Measurements from ENCODE around the gene WDR88.
"Not testable (repeated sequence)": the region's sequence is repeated elsewhere in the genome, so short reads cannot be mapped to it uniquely, and the experiment has no call there.

WDR88 gene, protein sequence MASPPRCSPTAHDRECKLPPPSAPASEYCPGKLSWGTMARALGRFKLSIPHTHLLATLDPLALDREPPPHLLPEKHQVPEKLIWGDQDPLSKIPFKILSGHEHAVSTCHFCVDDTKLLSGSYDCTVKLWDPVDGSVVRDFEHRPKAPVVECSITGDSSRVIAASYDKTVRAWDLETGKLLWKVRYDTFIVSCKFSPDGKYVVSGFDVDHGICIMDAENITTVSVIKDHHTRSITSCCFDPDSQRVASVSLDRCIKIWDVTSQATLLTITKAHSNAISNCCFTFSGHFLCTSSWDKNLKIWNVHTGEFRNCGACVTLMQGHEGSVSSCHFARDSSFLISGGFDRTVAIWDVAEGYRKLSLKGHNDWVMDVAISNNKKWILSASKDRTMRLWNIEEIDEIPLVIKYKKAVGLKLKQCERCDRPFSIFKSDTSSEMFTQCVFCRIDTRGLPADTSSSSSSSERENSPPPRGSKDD

DNA sequence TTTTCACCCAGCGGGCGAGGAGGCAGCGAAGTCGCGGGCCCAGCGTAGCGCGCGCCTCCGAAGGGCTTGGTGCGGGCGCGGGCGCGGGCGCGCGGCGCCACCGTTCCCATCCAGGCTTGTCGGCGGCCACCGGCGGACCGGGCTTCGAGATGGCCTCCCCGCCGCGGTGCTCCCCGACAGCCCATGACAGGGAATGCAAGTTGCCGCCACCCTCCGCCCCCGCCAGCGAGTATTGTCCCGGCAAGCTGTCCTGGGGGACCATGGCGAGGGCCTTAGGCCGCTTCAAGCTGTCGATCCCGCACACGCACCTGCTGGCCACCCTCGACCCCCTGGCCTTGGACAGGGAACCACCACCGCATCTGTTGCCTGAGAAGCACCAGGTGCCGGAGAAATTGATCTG is at the start of gene WDR88:
WDR88 (plus strand) TSS at position 94 of the 400 bp plus-strand sequence; CDS start at position 150, 56 bp downstream.
- DNase-seq, result no peak

DNA sequence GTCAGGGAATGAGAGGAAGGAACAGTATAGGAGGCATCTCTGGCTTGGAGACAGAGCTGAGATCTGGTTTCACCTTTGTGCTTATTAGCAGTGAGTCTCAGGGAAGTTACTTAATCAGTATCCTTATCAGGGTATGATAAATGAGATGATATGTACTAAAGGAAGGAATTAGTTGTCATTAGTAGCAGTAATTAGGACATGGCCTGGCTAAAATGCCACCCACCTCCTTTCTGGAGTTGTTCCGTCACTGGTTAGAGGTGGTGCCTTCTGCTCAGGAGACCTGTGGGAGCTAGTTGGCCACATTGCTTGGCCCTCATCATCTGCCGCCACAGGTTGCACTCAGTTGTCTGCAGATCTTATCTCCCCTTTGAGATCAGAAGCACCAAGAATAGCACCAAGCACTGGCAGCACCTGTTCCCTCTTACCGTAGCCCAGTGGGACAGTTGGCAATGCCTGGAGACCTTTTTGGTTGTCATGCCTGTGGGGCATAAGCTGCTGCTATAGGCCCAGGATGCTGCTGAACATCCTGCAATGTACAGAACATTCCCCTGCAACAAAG is 46.3 kb upstream of the WDR88 start:
- no peak for DNase-seq

DNA sequence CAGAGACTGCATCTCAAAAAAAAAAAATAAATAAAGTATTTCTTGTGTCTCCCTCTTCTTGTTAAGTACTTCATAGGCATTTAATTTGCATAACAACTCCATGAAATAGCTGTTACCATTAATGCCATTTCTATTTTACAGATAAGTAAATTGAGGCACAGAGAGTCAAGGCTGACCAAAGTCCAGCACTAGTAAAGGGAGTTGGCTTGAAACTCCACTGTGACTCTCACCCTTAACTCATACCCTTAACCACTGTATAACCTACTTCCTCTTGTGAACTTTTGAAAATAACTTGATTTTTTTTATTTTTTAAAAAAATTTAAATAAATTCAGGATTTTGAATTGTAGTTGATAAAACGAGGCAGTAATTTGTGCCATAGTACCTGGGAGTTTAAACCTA is 45.0 kb upstream of the WDR88 start:
- DNase-seq, result no peak

DNA sequence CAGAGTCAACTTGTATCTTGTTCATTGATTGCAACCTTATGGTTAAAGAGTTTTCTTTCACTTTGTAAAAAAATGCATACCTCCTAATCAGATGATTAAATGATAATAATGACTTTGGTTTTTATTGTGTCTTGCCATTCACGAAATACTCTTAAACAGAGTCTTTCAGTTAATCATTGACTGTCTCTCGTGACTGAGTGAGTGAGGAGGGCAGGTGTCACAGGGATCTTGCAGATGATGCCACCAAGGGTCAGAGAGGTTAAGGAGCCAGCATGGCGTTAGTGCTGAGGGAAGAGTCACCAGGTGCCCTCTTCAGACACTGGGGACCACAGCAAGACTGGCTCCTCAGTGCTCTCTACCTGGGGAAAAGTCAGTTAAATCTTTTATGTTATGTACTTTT is 42.9 kb upstream of the WDR88 start:
- no peak for DNase-seq

DNA sequence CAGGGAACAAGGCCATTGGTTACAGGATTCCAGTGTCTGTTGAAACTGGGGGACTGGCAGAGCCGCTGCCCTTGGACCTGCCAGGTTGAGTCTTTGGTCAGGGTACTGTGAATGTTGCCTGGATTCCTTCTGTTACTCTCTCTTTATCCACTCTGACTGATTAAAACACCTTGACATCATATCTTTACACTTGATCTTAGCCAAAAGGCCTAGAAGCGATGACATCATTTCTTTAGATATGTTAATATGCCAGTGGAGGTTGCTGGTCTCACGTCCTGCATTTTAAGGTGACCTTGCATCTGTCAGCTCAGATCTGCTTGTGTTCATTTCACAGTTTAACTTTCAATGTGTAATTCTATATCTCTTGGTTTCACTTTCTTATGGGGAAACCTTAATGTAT is 41.7 kb upstream of the WDR88 start:
- no peak for DNase-seq

DNA sequence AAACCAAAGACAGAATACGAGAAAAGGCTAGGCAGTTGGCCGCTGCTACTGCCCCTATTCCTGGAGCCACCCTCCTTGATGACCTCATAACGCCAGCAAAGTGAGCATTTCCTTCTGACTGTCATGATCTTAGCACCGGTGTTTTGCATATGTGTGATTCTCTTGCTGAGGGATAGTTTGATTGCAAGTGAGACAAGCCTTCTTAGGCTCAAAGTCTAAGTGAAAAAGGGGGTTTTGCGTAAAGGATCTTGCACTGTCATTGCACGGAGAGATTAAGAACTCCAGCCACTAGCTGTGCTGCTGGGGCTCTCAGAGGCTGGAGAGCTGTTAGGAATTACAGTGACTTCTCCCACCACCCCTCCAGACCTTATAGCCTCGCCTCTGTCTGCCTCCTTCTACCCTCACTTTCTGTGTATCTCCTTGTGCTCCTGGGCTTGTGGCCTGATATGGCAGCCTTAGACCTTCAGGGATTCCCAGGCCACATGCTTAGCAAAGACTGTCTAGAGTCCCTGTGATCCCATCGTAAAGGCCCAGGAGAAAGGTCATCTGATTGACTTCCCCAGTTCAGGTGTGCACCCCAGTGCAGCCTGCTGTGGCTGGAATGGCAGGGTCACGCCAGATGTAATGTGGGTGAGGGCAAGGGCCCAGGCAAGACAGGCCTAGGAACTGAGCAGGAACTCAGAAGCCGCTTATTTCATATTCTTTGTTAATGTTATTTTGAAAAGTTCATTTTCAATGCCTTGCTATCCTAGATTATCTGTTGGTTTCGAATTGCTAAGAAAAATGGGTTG is 38.3 kb upstream of the WDR88 start:
- DNase-seq, result no peak

DNA sequence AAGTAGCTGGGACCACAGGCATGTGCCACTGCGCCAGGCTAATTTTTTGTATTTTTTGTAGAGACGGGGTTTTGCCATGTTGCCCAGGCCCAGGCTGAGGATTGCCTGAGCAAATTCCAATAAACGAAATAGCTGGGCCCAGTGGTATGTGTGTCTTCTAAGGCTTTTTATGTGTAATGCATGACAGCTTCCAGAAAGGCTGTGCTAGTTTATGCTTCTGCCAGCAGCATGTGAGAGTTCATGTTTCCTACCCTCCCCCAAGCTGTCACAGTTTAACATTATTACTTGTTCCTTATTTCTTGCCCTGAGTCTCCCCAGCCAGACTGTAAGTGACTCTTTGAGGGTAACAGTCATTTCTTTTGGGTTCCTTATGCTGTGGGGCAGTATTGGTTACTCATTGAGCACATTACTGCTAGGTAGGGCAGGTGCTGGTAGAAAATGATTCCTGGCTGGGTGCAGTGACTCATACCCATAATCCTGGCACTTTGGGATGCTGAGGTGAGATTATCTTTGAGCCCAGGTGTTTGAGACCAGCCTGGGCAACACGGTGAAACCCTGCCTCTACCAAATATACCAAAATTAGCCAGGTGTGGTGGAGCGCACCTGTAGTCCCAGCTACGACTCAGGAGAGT is 37.4 kb upstream of the WDR88 start:
- DNase-seq, result no peak

DNA sequence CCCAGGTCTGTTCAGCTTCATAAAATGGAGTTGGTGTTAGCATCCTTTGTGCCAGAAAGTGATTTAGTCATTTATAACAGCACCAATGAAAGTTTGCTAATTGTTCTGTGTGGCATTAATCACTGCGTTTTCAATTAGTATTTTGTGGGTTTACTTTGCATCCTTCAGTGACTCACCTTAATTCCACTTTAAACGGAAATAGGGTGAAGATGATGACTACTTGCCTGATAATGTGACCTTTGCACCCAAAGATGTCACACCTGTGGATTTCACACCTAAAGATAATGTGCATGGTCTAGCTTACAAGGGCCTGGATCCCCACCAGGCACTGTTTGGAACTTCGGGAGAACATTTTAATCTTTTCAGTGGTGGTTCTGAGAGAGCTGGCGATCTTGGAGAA is 35.9 kb upstream of the WDR88 start:
- no peak for DNase-seq

DNA sequence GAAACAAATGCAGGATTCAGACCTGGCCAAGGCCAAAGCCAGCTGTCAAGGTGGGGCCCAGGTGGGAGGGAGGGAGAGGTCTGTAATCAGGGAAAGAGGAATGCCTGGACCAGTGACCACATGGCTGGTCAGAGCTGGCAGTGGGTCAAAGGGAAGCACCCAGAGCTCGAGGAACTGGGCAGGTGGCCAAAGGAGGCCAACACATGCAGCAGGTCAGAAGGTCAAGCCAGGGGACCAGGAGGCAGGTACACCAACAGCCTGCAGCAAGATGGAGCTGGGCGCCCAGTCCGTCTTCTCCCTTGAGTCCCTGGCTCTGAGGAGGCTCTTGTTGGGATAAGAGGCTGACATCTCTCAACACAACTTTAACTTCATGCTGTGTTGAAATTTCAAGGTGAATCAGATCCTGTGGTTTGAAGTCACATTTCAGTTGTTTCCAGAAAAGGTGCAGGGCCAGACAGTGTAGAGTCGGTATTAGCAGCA is 33.8 kb upstream of the WDR88 start:
- no peak for DNase-seq

DNA sequence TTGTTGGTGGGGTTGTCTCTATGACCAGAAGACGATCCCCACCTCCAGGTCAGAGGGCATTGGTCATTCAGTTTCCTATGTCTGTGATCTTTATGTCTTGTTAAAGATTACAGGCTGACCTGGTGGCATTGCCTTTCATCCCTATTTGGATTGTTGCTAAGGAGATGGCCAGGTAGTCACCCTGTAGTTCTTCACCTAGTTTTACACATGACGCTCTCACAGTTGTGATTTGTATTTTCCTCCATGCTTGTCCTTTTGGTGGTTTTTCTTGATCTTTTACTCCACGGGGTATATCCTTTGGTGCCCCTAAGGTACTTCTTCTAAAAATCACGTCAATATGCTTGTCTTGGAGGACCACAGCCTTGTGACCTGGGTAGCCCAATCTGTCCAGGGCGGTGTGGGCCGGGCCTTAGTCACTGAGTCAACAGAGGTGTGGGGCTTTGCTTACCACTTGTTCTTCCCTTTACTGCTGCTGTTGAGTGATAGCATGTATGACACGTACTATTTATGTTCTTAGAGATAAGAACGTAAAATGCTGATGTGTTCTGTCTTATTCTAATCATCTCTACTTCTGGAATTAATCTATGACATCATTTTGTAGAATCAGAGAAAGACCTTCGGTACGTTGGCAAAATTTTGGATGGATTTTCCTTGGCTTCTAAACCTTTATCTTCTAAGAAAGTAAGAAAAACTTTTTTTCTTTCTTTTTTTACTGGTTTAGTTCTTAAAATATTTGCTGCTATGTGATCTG is 30.8 kb upstream of the WDR88 start:
- no peak for DNase-seq

DNA sequence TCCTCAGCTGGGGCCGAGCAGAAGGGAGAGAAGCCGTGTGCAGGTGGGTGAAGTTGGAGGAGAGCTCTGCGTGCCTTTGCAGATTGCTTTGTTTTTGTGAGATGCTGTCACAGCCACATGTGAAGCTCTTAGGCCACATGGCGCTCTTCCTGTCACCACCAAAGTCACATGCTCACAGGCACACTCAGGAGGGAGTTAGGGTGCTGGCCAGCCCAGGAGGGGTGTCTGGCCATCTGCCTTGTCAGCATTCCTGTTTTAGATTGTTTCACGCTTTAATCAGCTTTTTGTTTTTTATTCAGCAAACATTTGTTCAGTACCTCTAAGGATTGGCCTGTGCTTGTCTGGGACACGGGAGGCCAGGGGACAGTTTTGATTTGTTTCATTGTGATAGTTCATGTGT is 29.0 kb upstream of the WDR88 start:
- DNase-seq, result no peak

DNA sequence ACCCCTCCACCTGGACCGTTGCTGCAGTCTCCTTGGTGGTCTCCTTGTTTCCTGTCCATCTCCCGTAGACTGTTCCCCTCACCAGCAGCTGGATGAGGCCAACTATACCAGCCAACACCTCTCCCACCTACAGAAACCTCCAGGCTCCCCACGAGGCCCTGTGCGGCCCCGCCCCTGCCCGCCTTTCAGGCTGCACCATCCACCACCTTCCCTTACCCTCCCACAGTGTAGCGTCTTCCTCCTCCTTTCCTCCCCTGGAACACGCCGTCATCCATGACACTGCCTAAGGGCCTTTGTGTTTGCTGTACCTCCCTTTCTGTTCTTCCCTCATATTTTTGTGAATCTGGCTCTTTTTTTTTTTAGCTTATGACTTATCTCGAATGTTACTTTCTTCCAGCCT is 23.8 kb upstream of the WDR88 start:
- no peak for DNase-seq

DNA sequence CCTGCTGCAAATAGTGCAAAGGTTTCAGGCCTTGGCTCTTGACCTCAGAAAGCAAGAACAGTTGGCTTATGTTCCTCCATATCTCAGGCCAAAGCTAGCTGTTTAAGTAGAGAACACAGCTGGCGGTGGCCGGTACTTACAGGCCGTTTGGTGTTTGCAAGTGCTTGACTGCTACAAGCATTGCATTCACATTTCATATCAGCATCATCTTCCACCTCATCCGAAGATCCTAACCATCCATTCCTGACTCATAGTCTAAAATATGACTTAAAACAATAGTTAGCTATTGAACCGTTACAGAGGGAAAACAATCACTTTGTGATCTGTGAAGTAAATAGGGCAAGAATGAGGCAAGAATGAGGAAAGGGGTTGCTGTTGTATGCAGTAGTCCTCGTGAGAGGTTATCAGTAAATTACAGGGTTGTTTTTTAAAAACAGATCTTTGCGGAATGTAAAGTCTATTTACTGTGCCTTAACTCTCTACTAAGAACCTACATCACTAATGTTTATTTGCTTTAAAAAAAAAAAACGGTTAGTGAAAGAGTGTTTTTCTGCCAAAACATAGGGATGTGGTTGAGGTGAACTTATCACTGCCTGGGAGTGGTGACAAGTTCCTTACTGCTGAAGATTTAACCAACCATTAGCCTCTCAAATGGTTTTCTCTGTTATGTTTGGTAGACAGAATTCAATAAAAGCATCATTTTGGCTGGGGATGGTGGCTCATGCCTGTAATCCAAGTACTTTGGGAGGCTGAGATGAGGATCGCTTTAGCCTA is 21.6 kb upstream of the WDR88 start:
- DNase-seq, result no peak

DNA sequence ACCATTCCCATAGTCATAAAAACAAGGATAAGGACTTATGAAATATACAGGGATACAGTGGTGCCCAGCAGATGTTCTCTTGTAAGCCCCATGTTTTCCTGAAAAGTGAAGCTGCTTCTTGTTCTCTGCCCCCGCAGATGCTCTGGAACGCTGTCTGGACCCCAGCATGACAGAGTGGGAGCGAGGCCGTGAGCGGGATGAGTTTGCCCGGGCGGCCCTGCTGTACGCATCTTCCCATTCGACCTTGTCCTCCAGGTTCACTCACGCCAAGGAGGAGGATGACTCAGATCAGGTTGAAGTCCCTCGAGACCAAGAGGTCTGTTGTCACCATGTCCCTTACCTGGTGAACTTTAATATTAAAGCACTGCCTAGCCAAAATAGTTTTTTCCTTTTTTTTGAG is 20.3 kb upstream of the WDR88 start:
- no peak for DNase-seq

DNA sequence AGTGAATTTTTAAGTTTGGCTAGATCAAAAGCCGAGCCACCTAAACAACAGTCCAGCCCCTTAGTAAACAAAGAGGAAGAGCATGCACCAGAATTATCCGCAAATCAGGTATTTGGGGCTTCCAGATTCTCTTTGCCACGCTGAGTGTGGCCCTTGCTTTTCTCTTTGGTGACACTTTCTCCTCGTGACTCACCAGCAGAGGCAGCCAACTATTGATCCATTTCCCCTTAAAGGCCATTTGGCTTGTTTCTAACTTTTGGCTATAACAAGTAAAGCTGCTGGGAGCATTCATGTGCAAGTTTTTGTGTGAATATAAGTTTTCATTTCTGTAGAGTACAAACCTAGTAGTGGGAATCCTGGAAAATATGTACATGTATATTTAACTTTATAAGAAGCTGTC is 17.6 kb upstream of the WDR88 start:
- no peak for DNase-seq

DNA sequence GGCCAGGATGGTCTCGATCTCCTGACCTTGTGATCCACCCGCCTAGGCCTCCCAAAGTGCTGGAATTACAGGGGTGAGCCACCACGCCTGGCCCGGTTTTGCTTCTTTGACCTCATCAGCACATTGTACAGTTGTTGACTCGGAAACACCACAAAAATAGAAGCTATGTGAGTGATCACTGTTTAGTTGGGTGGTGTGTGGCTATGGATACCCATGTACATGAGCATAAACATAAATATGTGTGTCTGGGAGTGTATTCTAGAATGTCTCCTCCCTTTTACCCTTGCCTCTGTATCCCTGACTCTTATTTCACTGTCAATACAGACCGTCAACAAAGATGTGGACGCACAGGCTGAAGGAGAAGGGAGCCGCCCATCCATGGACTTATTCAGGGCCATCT is 14.4 kb upstream of the WDR88 start:
- no peak for DNase-seq

DNA sequence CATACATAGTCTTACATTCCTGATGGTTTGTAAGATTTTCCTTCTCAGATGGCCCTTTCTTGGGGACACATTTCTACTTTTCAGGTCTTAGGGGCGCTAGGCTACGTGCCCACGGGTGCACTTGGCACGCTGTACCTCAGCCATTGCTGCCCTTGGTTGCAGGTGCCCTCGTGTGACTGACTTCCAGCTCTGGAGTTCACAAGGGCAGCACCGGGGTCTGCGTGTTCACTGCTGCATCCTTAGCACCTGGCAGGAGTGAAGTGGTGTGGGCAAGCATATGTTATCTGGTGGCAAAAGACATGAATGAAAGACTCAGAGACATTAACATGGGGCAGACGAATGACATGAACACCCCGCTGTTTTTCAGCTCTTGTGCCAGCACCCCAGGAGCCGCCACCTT is 13.3 kb upstream of the WDR88 start:
- no peak for DNase-seq

DNA sequence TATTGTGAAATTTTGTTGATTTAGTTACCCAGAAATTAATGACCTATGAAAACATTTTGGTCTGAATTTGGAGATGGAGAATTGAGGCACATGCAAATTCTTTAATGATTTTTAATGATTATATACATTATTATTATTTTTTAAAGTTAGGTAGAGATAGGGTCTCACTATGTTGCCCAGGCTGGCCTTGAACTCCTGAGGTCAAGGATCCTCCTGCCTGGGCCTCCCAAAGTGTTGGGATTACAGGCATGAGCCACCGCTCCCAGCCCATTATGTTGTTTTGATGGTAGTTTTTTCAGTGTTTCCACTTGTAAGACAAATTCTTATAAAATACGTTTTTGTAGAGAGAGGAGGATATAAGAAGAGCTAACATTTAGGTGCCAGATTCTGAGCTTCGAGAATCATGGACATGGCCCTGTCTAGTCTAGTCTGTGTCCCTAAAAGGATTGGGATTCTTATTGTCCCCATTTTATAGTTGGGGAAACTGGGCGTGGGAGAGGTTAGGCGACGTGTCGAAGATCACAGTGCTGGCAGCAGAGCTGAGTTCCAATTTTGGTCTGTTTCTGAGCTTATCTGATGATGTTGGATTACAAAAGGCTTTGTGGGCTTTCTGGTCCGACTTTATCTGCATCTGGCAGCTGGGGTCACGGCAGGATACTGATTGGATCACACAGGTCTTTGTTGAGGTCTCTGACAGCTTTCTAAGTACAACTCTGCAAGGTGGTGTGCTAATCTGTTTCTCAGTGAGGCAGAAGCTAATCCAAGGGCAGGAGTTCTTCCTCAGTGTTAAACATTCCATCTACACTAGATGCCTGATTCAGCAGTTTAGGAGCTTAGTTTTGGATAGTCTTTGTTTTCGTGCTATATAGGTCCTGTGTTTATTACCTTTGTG is 7.5 kb upstream of the WDR88 start:
- no peak for DNase-seq

DNA sequence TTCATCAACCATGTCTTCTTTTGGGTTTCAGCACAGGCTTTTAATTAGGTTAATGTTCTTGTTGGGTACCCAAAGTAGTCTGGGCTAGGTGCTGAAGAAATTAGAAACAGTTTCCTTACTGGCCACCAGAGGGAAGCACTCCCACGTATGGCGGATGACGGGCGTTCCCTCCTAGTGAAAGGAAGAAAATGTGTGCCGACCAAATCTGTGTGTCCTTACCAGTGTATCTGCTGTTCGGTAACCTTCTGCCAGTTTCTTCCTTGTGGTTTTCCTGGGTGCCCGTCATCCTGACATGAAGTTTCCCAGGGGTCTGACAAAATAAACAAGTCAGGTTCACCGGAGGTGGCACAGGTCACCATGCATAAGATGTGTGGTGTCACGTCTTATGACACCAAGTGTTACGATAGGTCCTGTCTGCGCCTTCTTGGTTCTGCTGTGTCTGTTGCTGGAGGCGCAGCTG is 6.0 kb upstream of the WDR88 start:
- DNase-seq, result no peak

DNA sequence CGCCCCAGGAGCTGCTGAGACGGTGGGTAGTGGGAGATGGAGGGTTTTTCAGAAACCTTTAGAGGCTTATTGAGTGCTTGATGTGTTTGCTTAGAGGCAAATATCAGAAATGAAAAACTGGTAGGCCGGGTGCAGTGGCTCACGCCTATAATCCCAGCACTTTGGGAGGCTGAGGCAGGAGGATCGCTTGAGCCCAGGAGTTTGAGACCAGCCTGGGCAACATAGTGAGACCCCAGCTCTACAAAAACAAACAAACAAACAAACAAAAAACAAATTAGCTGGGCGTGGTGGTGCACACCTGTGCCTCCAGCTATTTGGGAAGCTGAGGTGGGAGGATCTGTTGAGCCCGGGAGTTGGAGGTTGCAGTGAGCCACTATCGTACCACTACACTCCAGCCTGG is 5.2 kb upstream of the WDR88 start:
- DNase-seq, result not testable (repeated sequence)

DNA sequence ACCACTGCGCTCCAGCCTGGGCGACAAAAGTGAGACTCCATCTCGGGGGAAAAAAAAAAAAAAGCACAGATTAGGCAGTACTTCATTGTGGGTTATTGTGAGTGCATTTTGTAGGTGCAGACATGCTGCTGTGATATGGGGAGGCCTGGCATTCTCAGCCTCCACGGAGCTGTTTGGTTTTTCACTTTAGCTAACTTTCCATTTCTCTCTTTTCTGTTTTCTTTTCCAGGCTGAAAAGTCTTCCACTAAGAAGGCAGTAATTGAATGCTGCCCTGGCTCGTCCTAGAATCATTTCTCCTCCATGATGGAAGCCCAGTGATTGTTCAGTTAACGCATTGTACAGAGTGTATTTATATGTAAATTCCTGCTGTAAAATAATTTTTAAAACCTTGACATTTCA is 2.0 kb upstream of the WDR88 start:
- no peak for DNase-seq
